PC-9 (cell line): ENCODE data around the gene SNAP47. TPM values are rescaled to one million over a fixed set of nuclear protein-coding genes. Genes with fewer than 3 reads are reported as not detected.

Experiments
- BruUV-seq: library from RNA; stranded (reverse); fragments of 400-500 nt; replicated peaks from 2 replicates; lab custom pipeline; 2021; lab: Mats Ljungman, UMichigan
- CTCF ChIA-PET: fragments of 300-600 bp; sonication (Branson Sonifier 250); formaldehyde crosslinking; loops from one replicate; lab custom pipeline; 2022; ENCODE audit warnings: antibody characterized with exemption; lab: Charles Lee
- POLR2A ChIA-PET: fragments of 300-600 bp; sonication (Branson Sonifier 250); formaldehyde crosslinking; loops from one replicate; lab custom pipeline; 2022; ENCODE audit warnings: antibody characterized with exemption; ENCODE audit not compliant: unreplicated experiment; lab: Charles Lee
- DNase-seq, 2 experiments: peaks; one replicate each; pipeline versions ENCODE4 v3.0.0 to v3.0.0-alpha.2; 2015 to 2022; ENCODE audit warnings: mixed read lengths in 1 of 2
- H2AFZ ChIP-seq: fragments of 200-600 bp; sonication (generic); 2 replicates; pipeline ENCODE4 v1.8.1; 2017; ENCODE audit warnings: antibody characterized with exemption
- H3F3A ChIP-seq: fragments of 200-600 bp; sonication (generic); 2 replicates; pipeline ENCODE4 v1.8.1; 2017; ENCODE audit warnings: antibody characterized with exemption, mild to moderate bottlenecking, low read depth; ENCODE audit not compliant: insufficient read depth
- H3K27ac ChIP-seq: fragments of 200-600 bp; sonication (generic); 2 replicates; pipeline ENCODE4 v1.6.1; 2016; ENCODE audit warnings: mixed run types
- H3K27me3 ChIP-seq: fragments of 200-600 bp; sonication (generic); 2 replicates; pipeline ENCODE4 v1.6.1; 2016; ENCODE audit warnings: low read depth, mixed run types; ENCODE audit not compliant: insufficient read depth
- H3K36me3 ChIP-seq: fragments of 200-600 bp; sonication (generic); 2 replicates; pipeline ENCODE4 v1.6.1; 2016; ENCODE audit warnings: low read depth, mixed run types
- H3K4me1 ChIP-seq: fragments of 200-600 bp; sonication (generic); replicated peaks from 2 replicates; pipeline ENCODE4 v1.6.1; 2016; ENCODE audit warnings: mixed run types; ENCODE audit not compliant: insufficient read depth
- H3K4me2 ChIP-seq: fragments of 200-600 bp; sonication (generic); 2 replicates; pipeline ENCODE4 v1.6.1; 2017; ENCODE audit warnings: mixed run types
- H3K4me3 ChIP-seq: fragments of 200-600 bp; sonication (generic); 2 replicates; pipeline ENCODE4 v1.6.1; 2016; ENCODE audit warnings: mixed run types
- H3K79me2 ChIP-seq: fragments of 200-600 bp; sonication (generic); 2 replicates; pipeline ENCODE4 v1.6.1; 2017; ENCODE audit warnings: low read depth, mixed run types
- H3K9me2 ChIP-seq: fragments of 200-600 bp; sonication (generic); 2 replicates; pipeline ENCODE4 v1.8.1; 2017; ENCODE audit warnings: mild to moderate bottlenecking; ENCODE audit not compliant: insufficient read depth
- H3K9me3 ChIP-seq: fragments of 200-600 bp; sonication (generic); 2 replicates; pipeline ENCODE4 v1.8.1; 2016; ENCODE audit warnings: low read depth; ENCODE audit not compliant: insufficient read depth
- H4K20me1 ChIP-seq: fragments of 200-600 bp; sonication (generic); 2 replicates; pipeline ENCODE4 v1.8.1; 2017; ENCODE audit not compliant: insufficient read depth
- CTCF ChIP-seq: fragments of 200-600 bp; sonication (generic); conservative IDR thresholded peaks from 2 replicates; pipeline ENCODE4 v1.6.1; 2017; ENCODE audit warnings: mixed run types, antibody characterized with exemption, mild to moderate bottlenecking, moderate library complexity
- EZH2 ChIP-seq: fragments of 200-600 bp; sonication (generic); IDR thresholded peaks from 2 replicates; pipeline ENCODE4 v1.8.0; 2017; ENCODE audit warnings: antibody characterized with exemption, low read depth
- intact Hi-C: fragments of 100-400 bp; cut with micrococcal nuclease; formaldehyde crosslinking; loops from one replicate; pipeline ENCODE4 v1.10.0; 2022; ENCODE audit not compliant: unreplicated experiment
- total RNA-seq: library from RNA; stranded (reverse); gene quantifications from 2 replicates; pipeline ENCODE4 v1.2.3, GENCODE V29; 2021

SNAP47 gene
- total RNA-seq, 1 experiment from 2014 or later: 70.2 TPM

- Histone ChIP-seq H3K4me3 (peak overlapping the region; percentile 62), H2AFZ (no peak overlapping the region), H3K4me1 (peaks cover 11% of the 10 kb centered on the region), H3K27ac (no peak overlapping the region), H3F3A (peaks cover 18% of the 10 kb centered on the region; the same call in 1 of the 2 replicates), H3K79me2 (peaks cover 6% of the 10 kb centered on the region), H3K36me3 (no peaks in the 10 kb centered on the region), H4K20me1 (peaks cover 4% of the 10 kb centered on the region; the same call in 1 of the 2 replicates), H3K27me3 (no peaks in the 10 kb centered on the region), H3K4me2 (peak overlapping the region; percentile 95), H3K9me2 (no peaks in the 10 kb centered on the region), H3K9me3 (peaks cover 17% of the 10 kb centered on the region; the same call in 1 of the 2 replicates)
- ChIA-PET CTCF (interaction anchor here (0.6 kb wide), 1 partner anchor 1695 kb away, joined by 3 read pairs; no protein-coding TSS in a partner anchor), POLR2A (no interaction called here)
- no peak for DNase-seq
- no TSS peak for BruUV-seq
- no peak for TF ChIP-seq CTCF
- TF ChIP-seq EZH2: no peak
- intact Hi-C loops: loop anchor here (1.0 kb wide), 1 partner anchor 166 kb away; the partner anchor contains the start of gene ZNF678
These were observed 6.4 kb upstream of the SNAP47 start for GRCh38 chr1:227728892-227729143.

GRCh38 chr1:227729144-227729880 is 5.9 kb upstream of the SNAP47 start:
- BruUV-seq: TSS peak; percentile 1

More at GRCh38 chr1:227729144-227729880, 5.9 kb upstream of the SNAP47 start:
- intact Hi-C loops: no loop called here
- peak overlapping the region; percentile 95 for H3K4me2 ChIP-seq
- peak overlapping the region; percentile 62; the same call in 1 of the 2 replicates for H3K4me3 ChIP-seq
- peaks cover 15% of the 10 kb centered on the region for H3K4me1 ChIP-seq
- H2AFZ ChIP-seq: no peak overlapping the region
- H3K79me2 ChIP-seq: peaks cover 11% of the 10 kb centered on the region
- peak in 1 of 2 experiments; percentile 21 for DNase-seq
- H3K36me3 ChIP-seq: no peaks in the 10 kb centered on the region
- H4K20me1 ChIP-seq: peaks cover 6% of the 10 kb centered on the region; the same call in 1 of the 2 replicates
- POLR2A ChIA-PET: no interaction called here
- peaks cover 18% of the 10 kb centered on the region; the same call in 1 of the 2 replicates for H3F3A ChIP-seq
- TF ChIP-seq CTCF (no peak), EZH2 (no peak)
- no peaks in the 10 kb centered on the region for H3K27me3 ChIP-seq
- no peak overlapping the region for H3K27ac ChIP-seq
- peaks cover 17% of the 10 kb centered on the region; the same call in 1 of the 2 replicates for H3K9me3 ChIP-seq
- CTCF ChIA-PET: interaction anchor here (0.6 kb wide), 1 partner anchor 1695 kb away, joined by 3 read pairs; no protein-coding TSS in a partner anchor
- no peaks in the 10 kb centered on the region for H3K9me2 ChIP-seq
